Suprapubic skin (tissue), 4 donors: ENCODE measurements around the gene ZNHIT1. TPM values are rescaled to one million over a fixed set of nuclear protein-coding genes. Genes with fewer than 3 reads are reported as not detected.
"Not testable (repeated sequence)": the region's sequence is repeated elsewhere in the genome, so short reads cannot be mapped to it uniquely, and the experiment has no call there.

Source experiments
- DNase-seq, 2 donors: peaks; one replicate each; pipeline ENCODE4 v3.0.0-alpha.2; 2019; ENCODE audit warnings: low spot score in 2 of 2
- H3K27ac ChIP-seq: fragments of 200-600 bp; sonication (generic); one replicate; pipeline ENCODE4 v1.5.1; 2019
- H3K27me3 ChIP-seq: fragments of 200-600 bp; sonication (generic); one replicate; pipeline ENCODE4 v1.5.1; 2019
- H3K36me3 ChIP-seq: fragments of 200-600 bp; sonication (generic); one replicate; pipeline ENCODE4 v1.5.1; 2019
- H3K4me1 ChIP-seq: fragments of 200-600 bp; sonication (generic); one replicate; pipeline ENCODE4 v1.5.1; 2019
- H3K4me3 ChIP-seq: fragments of 200-600 bp; sonication (generic); one replicate; pipeline ENCODE4 v1.5.1; 2019; ENCODE audit warnings: mild to moderate bottlenecking
- H3K9me3 ChIP-seq: fragments of 200-600 bp; sonication (generic); one replicate; pipeline ENCODE4 v1.5.1; 2019
- EP300 ChIP-seq: sonication (generic); formaldehyde crosslinking; IDR thresholded peaks from one replicate; pipeline ENCODE4 v1.6.1; 2017; ENCODE audit warnings: antibody characterized with exemption
- POLR2A ChIP-seq, 2 donors: fragments of 450-650 bp; IDR thresholded peaks; one replicate each; pipeline ENCODE4 v1.6.1; 2017; ENCODE audit warnings: antibody characterized with exemption in 2 of 2, mild to moderate bottlenecking in 2 of 2, moderate library complexity in 2 of 2
- POLR2AphosphoS5 ChIP-seq, 3 donors: sonication (generic); formaldehyde crosslinking; IDR thresholded peaks; one replicate each; pipeline ENCODE4 v1.6.1; 2017; ENCODE audit warnings: antibody characterized with exemption in 3 of 3
- WGBS: methylation state at CpG from one replicate; pipeline ENCODE4 v1.1.5; 2018; 5-methylcytosine and 5-hydroxymethylcytosine counted together
- total RNA-seq, 4 donors: library from RNA; depleted of rRNA; stranded (reverse); fragments of >200 nt; gene quantifications; one replicate each; pipeline ENCODE4 v1.1.0, GENCODE V29; 2016
- TF ChIP-seq, protein P1 (sequence below), 2 donors: fragments of 200-600 bp in 1 of 2; fragments of 450-650 bp in 1 of 2; sonication (generic) in 1 of 2; IDR thresholded peaks; one replicate each; pipeline ENCODE4 v1.5.1; 2016 to 2019; ENCODE audit warnings: antibody characterized with exemption in 2 of 2, mild to moderate bottlenecking in 1 of 2, moderate library complexity in 1 of 2

ZNHIT1 gene
- total RNA-seq, 4 donors from 2014 or later: 43.8 to 73.4 (median 66.9) TPM

- Histone ChIP-seq H3K9me3 (no peaks in the 10 kb centered on the region), H3K27me3 (no peaks in the 10 kb centered on the region), H3K4me1 (peaks cover 15% of the 10 kb centered on the region), H3K4me3 (peak overlapping the region; percentile 85), H3K27ac (peak overlapping the region; percentile 77), H3K36me3 (peaks cover 22% of the 10 kb centered on the region)
- DNase-seq: peak; percentile 98
- peak in 1 of 2 donors; percentile 47 for TF ChIP-seq POLR2A (IDR thresholded peaks at IDR 0.05)
- peak in 2 of 3 donors; percentile 62 to 78 for TF ChIP-seq POLR2AphosphoS5 (IDR thresholded peaks at IDR 0.05)
- TF ChIP-seq, protein P1, sequence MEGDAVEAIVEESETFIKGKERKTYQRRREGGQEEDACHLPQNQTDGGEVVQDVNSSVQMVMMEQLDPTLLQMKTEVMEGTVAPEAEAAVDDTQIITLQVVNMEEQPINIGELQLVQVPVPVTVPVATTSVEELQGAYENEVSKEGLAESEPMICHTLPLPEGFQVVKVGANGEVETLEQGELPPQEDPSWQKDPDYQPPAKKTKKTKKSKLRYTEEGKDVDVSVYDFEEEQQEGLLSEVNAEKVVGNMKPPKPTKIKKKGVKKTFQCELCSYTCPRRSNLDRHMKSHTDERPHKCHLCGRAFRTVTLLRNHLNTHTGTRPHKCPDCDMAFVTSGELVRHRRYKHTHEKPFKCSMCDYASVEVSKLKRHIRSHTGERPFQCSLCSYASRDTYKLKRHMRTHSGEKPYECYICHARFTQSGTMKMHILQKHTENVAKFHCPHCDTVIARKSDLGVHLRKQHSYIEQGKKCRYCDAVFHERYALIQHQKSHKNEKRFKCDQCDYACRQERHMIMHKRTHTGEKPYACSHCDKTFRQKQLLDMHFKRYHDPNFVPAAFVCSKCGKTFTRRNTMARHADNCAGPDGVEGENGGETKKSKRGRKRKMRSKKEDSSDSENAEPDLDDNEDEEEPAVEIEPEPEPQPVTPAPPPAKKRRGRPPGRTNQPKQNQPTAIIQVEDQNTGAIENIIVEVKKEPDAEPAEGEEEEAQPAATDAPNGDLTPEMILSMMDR (IDR thresholded peaks at IDR 0.05): no peak
- under 1% methylated on average over 38 of the region's 55 CpGs for WGBS
Measured at GRCh38 chr7:101251871-101252659, 34.1 kb downstream of the ZNHIT1 start.

GRCh38 chr7:101253199-101253598 is 35.2 kb downstream of the ZNHIT1 start:
- WGBS: 86% methylated on average over 5 of the region's 5 CpGs

GRCh38 chr7:101255796-101256195 is 37.8 kb downstream of the ZNHIT1 start:
- WGBS: 73% methylated on average over 4 of the region's 4 CpGs

More at GRCh38 chr7:101253199-101253598, 35.2 kb downstream of the ZNHIT1 start:
- not testable (repeated sequence) for DNase-seq, H3K27ac ChIP-seq, H3K4me3 ChIP-seq, H3K27me3 ChIP-seq, H3K9me3 ChIP-seq
- Histone ChIP-seq H3K4me1 (peaks cover 15% of the 10 kb centered on the region), H3K36me3 (peaks cover 17% of the 10 kb centered on the region)

GRCh38 chr7:101258243-101258731 is 40.3 kb downstream of the ZNHIT1 start:
- WGBS: 55% methylated on average over 7 of the region's 7 CpGs
- Histone ChIP-seq H3K4me3 (no peak overlapping the region), H3K27me3 (peaks cover 3% of the 10 kb centered on the region), H3K4me1 (no peaks in the 10 kb centered on the region), H3K36me3 (no peaks in the 10 kb centered on the region), H3K9me3 (no peaks in the 10 kb centered on the region), H3K27ac (no peak overlapping the region)
- no peak for DNase-seq
- TF ChIP-seq POLR2A (IDR thresholded peaks at IDR 0.05) (no peak), EP300 (no peak), POLR2AphosphoS5 (IDR thresholded peaks at IDR 0.05) (no peak)
- TF ChIP-seq, protein P1 (IDR thresholded peaks at IDR 0.05): no peak

More at GRCh38 chr7:101255796-101256195, 37.8 kb downstream of the ZNHIT1 start:
- no peak overlapping the region for H3K4me3 ChIP-seq
- DNase-seq: no peak
- H3K4me1 ChIP-seq: peaks cover 10% of the 10 kb centered on the region
- TF ChIP-seq, protein P1 (IDR thresholded peaks at IDR 0.05): no peak
- TF ChIP-seq POLR2AphosphoS5 (IDR thresholded peaks at IDR 0.05) (no peak), EP300 (no peak), POLR2A (IDR thresholded peaks at IDR 0.05) (no peak)
- no peaks in the 10 kb centered on the region for H3K36me3 ChIP-seq
- H3K27ac ChIP-seq: no peak overlapping the region
- H3K27me3 ChIP-seq: no peaks in the 10 kb centered on the region
- H3K9me3 ChIP-seq: no peaks in the 10 kb centered on the region

DNA sequence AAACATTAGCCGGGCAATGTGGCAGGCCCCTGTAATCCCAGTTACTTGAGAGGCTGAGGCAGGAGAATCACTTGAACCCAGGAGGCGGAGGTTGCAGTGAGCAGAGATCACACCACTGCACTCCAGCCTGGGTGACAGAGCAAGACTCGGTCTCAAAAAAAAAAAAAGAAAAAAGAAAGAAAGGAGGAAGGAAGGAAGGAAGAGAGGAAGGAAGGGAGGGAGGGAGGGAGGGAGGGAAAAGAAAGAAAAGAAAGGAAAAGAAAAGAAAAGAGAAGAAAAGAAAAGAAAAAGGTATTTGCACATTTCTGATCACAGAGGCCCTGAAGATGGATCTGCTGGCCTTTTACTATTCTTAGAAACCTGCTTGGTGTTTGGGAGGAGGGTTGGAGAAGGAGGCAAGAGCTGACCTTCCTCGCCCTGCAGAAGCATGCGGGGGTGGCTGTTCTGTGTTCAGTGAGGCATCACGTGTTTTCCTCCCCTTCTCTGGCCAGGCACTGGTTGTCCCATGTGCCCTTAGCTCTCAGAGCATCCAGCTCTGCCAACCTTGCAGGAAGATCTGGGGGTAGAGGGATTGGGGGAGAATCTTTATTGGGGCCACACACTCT is 46.2 kb downstream of the ZNHIT1 start:
- not testable (repeated sequence) for H3K27ac ChIP-seq, H3K27me3 ChIP-seq, DNase-seq, H3K9me3 ChIP-seq, H3K36me3 ChIP-seq, H3K4me3 ChIP-seq, H3K4me1 ChIP-seq
- WGBS: 60% methylated on average over 6 of the region's 6 CpGs
